ENCODE data around the gene TST. TPM values are rescaled to one million over a fixed set of nuclear protein-coding genes. Genes with fewer than 3 reads are reported as not detected.

The TST gene
- total RNA-seq, result 1 to 10 TPM; 2.8 to 3.4 TPM

GRCh38 chr22:37019309-37020191 lies at the start of gene TST, which contains the start of gene MPST:
Gene TST (minus strand): TSS chr22:37019447. CDS start chr22:37018732, 715 bp downstream.
Gene MPST (plus strand): TSS chr22:37019742. CDS start chr22:37019837, 95 bp downstream.

GRCh38 chr22:37051391-37052385 lies 32.4 kb upstream of the TST start, which contains the start of gene KCTD17:
Gene KCTD17 (plus strand): TSS chr22:37051742. CDS start chr22:37051761, 19 bp downstream.

Other genes starting within 250 kb of the TST start
- 10 to 100 TPM; 24.4 to 25.7 TPM for gene IFT27, start 243.3 kb downstream of the TST start, total RNA-seq
- gene PVALB, start 202.4 kb downstream of the TST start, total RNA-seq, result not detected
- gene NCF4, start 158.4 kb downstream of the TST start, total RNA-seq, result 10 to 100 TPM in 1 of 2 experiments, 1 to 10 TPM in 1; 9.7 to 10.8 TPM
- under 1 TPM; 0.43 to 0.58 TPM for gene CSF2RB, start 105.8 kb downstream of the TST start, total RNA-seq
- 10 to 100 TPM; 22.8 TPM for gene MPST, start 295 bp upstream of the TST start, total RNA-seq
- 10 to 100 TPM; 23.2 to 27.5 TPM for gene KCTD17, start 32.3 kb upstream of the TST start, total RNA-seq
- gene TMPRSS6, start 90.3 kb upstream of the TST start, total RNA-seq, result under 1 TPM; 0.53 to 0.65 TPM
- 100 to 1,000 TPM; 120 to 130 TPM for gene IL2RB, start 130.5 kb upstream of the TST start, total RNA-seq
- 10 to 100 TPM in 1 of 2 experiments, 1 to 10 TPM in 1; 9.8 to 11.2 TPM for gene C1QTNF6, start 168.8 kb upstream of the TST start, total RNA-seq
- 10 to 100 TPM in 1 of 2 experiments, 1 to 10 TPM in 1; 9.1 to 10.7 TPM for gene SSTR3, start 193.0 kb upstream of the TST start, total RNA-seq
- gene RAC2, start 224.8 kb upstream of the TST start, total RNA-seq, result 100 to 1,000 TPM; 967 to 987 TPM